Left lung (tissue), 10 donors: ENCODE results near the gene SV2C. TPM values are rescaled to one million over a fixed set of nuclear protein-coding genes. Genes with fewer than 3 reads are reported as not detected.

Experiments
- ATAC-seq: fragments of 200-7000 bp; cut with Tn5 transposase; one replicate; pipeline ENCODE4 v1.9.1; 2020; ENCODE audit warnings: moderate library complexity
- DNase-seq, 4 donors: peaks; one replicate each; pipeline ENCODE4 v3.0.0-alpha.2; 2013 to 2020
- H3K27ac ChIP-seq, 2 donors: fragments of 200-600 bp; sonication (generic) in 1 of 2; one replicate each; pipeline versions ENCODE4 v1.5.0 to v1.8.0; 2020 to 2021
- H3K27me3 ChIP-seq, 2 donors: fragments of 200-600 bp; sonication (generic) in 1 of 2; one replicate each; pipeline versions ENCODE4 v1.5.0 to v1.8.0; 2020 to 2021
- H3K36me3 ChIP-seq, 2 donors: fragments of 200-600 bp; sonication (generic) in 1 of 2; one replicate each; pipeline versions ENCODE4 v1.5.0 to v1.8.0; 2020 to 2021
- H3K4me1 ChIP-seq, 2 donors: fragments of 200-600 bp; one replicate each; pipeline ENCODE4 v1.8.0; 2021
- H3K4me3 ChIP-seq, 2 donors: fragments of 200-600 bp; sonication (generic) in 1 of 2; one replicate each; pipeline versions ENCODE4 v1.5.0 to v1.8.0; 2020 to 2021; ENCODE audit warnings: mild to moderate bottlenecking in 1 of 2
- H3K9me3 ChIP-seq, 2 donors: fragments of 200-600 bp; sonication (generic) in 1 of 2; one replicate each; pipeline versions ENCODE4 v1.5.0 to v1.8.0; 2020 to 2021
- intact Hi-C, 2 donors: fragments of 100-400 bp; cut with DNase I; formaldehyde crosslinking; loops; one replicate each; pipeline versions ENCODE4 v1.11.2 to v1.14.2; 2022
- polyA plus RNA-seq, 6 donors: library from polyadenylated mRNA; unstranded; fragments of 120-200 nt; gene quantifications; one replicate each; pipeline ENCODE4 v1.2.1, GENCODE V29; 2013; ENCODE audit not compliant: insufficient read length in 6 of 6
- total RNA-seq, 2 donors: library from RNA; stranded (reverse); fragmentation: NEBNext Ultra II Directional; extraction: Animal tissue kit (Norgen Biotek cat#: 25700); gene quantifications; one replicate each; pipeline ENCODE4 v1.2.1, GENCODE V29; 2021
- TF ChIP-seq, protein P1 (sequence below), 2 donors: fragments of 200-600 bp; sonication (generic) in 1 of 2; IDR thresholded peaks; one replicate each; pipeline versions ENCODE4 v1.5.0 to v1.8.0; 2021; ENCODE audit warnings: antibody characterized with exemption in 2 of 2
- donor health status: DM: no; HTN: yes; CAD: no.
- donor health status: DM: no; HTN: no; CAD: no.

SV2C gene
- total and polyA plus RNA-seq, 8 donors = 0.26 to 0.52 (median 0.37) TPM

GRCh38 chr5:76099756-76100155 is 16.6 kb downstream of the SV2C start:
- no peaks in the 10 kb centered on the region for H3K9me3 ChIP-seq
- H3K36me3 ChIP-seq = no peaks in the 10 kb centered on the region
- TF ChIP-seq, protein P1, sequence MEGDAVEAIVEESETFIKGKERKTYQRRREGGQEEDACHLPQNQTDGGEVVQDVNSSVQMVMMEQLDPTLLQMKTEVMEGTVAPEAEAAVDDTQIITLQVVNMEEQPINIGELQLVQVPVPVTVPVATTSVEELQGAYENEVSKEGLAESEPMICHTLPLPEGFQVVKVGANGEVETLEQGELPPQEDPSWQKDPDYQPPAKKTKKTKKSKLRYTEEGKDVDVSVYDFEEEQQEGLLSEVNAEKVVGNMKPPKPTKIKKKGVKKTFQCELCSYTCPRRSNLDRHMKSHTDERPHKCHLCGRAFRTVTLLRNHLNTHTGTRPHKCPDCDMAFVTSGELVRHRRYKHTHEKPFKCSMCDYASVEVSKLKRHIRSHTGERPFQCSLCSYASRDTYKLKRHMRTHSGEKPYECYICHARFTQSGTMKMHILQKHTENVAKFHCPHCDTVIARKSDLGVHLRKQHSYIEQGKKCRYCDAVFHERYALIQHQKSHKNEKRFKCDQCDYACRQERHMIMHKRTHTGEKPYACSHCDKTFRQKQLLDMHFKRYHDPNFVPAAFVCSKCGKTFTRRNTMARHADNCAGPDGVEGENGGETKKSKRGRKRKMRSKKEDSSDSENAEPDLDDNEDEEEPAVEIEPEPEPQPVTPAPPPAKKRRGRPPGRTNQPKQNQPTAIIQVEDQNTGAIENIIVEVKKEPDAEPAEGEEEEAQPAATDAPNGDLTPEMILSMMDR (IDR thresholded peaks at IDR 0.05) = no peak
- intact Hi-C loops = no loop called here
- ATAC-seq (no peak), DNase-seq (no peak)
- H3K4me3 ChIP-seq = no peak overlapping the region
- H3K27ac ChIP-seq = no peak overlapping the region
- no peaks in the 10 kb centered on the region for H3K4me1 ChIP-seq
- H3K27me3 ChIP-seq = no peaks in the 10 kb centered on the region

GRCh38 chr5:76104027-76104426 is 20.8 kb downstream of the SV2C start:
- peak in 2 of 4 donors; percentile 56 to 65 for DNase-seq
- no peaks in the 10 kb centered on the region for H3K27me3 ChIP-seq
- no peak overlapping the region for H3K27ac ChIP-seq
- H3K36me3 ChIP-seq = no peaks in the 10 kb centered on the region
- no peaks in the 10 kb centered on the region for H3K4me1 ChIP-seq
- peak; percentile 58 for ATAC-seq
- H3K4me3 ChIP-seq = no peak overlapping the region
- H3K9me3 ChIP-seq = no peaks in the 10 kb centered on the region
- TF ChIP-seq, protein P1 (IDR thresholded peaks at IDR 0.05) = no peak
- intact Hi-C loops = no loop called here

DNA sequence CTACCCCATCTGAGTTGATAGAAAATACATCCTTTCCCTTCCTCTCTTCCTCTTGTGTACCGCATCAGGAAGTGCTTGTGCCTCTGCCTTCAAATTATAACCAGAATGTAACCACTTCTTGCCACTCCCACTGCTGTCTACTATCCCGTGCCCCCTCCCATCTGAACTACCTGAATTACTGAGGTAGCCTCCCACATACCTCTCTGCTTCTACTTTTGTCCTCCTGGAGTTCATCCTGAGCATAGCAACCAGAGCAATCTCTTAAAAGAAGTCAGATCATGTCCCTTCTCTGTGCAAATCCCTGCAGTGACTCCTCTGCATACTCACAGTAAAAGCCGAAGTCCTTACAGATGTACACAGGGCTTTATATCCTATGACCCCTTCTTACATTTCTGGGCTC is 23.0 kb downstream of the SV2C start:
- no peak for ATAC-seq

DNA sequence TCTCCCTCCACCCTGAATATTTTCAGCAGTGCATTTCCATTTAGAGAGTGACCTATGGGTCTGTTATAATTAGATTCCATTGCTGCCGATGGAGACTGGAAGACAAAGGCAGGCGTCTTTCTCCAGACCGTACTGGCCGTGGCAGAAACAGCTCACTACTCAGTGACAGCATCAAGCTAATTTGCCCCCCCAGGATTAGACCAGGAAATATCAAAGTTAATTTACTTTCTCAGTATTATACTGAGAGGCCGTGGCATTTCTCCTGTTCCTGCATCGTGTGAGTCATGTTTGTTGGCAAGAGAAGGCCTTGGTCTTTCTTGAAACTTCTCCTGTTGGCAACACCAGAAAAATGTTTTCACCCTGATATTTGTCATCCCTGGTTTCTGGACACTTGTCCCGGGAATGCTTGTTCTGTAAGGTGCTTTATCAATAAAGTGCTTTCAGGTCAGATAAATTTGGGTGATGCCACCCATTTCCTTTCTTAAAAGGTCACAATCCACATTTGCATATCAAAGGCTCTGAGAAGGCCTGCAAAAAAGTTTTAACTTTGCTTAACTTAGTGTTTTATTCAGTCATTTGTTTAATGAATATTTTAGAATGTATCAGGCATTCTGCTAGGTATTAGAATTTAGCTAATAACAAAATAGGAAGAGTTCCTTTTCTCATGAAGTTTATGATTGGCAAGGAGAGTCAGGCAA is 28.4 kb downstream of the SV2C start:
- H3K9me3 ChIP-seq = no peaks in the 10 kb centered on the region
- intact Hi-C loops = no loop called here
- TF ChIP-seq, protein P1 (IDR thresholded peaks at IDR 0.05) = no peak
- ATAC-seq (no peak), DNase-seq (no peak)
- H3K4me3 ChIP-seq = no peak overlapping the region
- no peaks in the 10 kb centered on the region for H3K4me1 ChIP-seq
- H3K36me3 ChIP-seq = no peaks in the 10 kb centered on the region
- no peak overlapping the region for H3K27ac ChIP-seq
- no peaks in the 10 kb centered on the region for H3K27me3 ChIP-seq

More for the DNA sequence above, 23.0 kb downstream of the SV2C start:
- TF ChIP-seq, protein P1 (IDR thresholded peaks at IDR 0.05) = no peak
- Histone ChIP-seq H3K4me1 (no peaks in the 10 kb centered on the region), H3K27ac (no peak overlapping the region), H3K36me3 (no peaks in the 10 kb centered on the region), H3K9me3 (no peaks in the 10 kb centered on the region), H3K27me3 (no peaks in the 10 kb centered on the region), H3K4me3 (no peak overlapping the region)
- no peak for DNase-seq
- intact Hi-C loops = no loop called here

DNA sequence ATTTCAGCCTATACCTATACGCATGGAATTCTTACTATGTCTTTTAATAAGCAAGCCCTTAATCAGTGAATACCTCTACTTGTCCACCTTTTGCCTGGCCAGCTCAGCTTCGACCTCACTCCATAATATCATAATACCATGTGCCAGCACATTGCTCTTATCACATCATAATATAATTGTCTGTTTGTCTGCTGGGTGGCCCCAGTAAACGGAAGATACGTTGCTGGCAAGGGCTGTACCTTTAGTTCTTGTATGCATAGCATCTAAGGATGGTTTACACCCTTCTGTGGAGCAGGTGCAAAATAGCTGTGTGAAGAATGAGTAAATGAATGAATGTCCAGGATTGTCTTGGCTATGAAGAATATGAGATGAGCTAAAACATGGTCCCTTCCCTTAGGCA is 29.9 kb downstream of the SV2C start:
- no peaks in the 10 kb centered on the region for H3K9me3 ChIP-seq
- no peak overlapping the region for H3K27ac ChIP-seq
- no peaks in the 10 kb centered on the region for H3K27me3 ChIP-seq
- no peaks in the 10 kb centered on the region for H3K4me1 ChIP-seq
- H3K4me3 ChIP-seq = no peak overlapping the region
- H3K36me3 ChIP-seq = no peaks in the 10 kb centered on the region
- intact Hi-C loops = no loop called here
- TF ChIP-seq, protein P1 (IDR thresholded peaks at IDR 0.05) = no peak
- DNase-seq (no peak), ATAC-seq (no peak)
